ENCODE data around the gene ZNF100. TPM values are rescaled to one million over a fixed set of nuclear protein-coding genes. Genes with fewer than 3 reads are reported as not detected.
"Not testable (repeated sequence)": the region's sequence is repeated elsewhere in the genome, so short reads cannot be mapped to it uniquely, and the experiment has no call there.

ZNF100 gene
- 6.3 TPM for total RNA-seq
- long read RNA-seq, full-length matches to known transcripts: 1 of 4 reads
- long read RNA-seq, partial matches to known transcripts: 0 of 4 reads
- long read RNA-seq, other reads (novel, unspliced or antisense): 3 of 4 reads

DNA sequence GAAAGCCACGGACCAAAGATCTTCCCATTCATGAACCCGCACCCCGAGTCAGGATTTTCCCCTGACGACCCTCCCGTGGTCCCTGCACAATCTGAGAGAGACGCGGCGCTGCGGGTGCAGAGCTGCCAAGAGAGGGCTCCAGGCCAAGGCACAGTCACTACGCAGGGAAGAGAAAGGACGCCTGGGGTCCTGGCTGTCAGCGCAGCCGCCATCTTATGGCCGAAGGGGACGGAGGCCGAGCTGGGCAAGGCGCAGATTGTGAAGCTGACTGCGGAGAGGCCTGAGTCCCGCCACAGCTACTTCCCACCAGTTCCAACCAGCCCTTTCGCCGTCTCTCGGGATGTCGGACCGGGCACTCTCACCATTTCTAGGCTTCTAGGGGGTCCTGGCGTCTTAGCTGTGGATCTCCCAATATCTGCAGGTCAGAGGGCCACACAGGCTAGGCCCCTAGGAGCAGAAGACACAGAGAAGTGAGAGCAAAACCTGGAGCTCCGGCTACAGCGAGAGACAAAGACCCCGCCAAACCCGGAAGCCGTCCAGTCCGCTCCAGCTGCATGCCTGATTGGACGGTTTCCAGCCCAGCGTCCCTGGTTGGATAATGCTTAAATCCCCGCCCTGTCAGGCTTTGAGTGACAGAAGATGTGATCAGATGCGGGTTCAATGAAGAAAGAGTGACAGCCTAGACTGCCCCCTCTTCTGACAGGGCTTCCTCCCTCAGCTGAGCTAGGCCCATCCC lies at the start of gene ZNF100:
Gene ZNF100 (minus strand): TSS at position 515 of the 736 bp plus-strand sequence. CDS start 150 bp downstream, at position 365.
- intact Hi-C loops (cut with micrococcal nuclease): loop anchor here (5.0 kb wide), 1 partner anchor 70 kb away; the partner anchor contains the start of gene ZNF43
- peak; percentile 99 for ATAC-seq
- peak; percentile 95 for DNase-seq

DNA sequence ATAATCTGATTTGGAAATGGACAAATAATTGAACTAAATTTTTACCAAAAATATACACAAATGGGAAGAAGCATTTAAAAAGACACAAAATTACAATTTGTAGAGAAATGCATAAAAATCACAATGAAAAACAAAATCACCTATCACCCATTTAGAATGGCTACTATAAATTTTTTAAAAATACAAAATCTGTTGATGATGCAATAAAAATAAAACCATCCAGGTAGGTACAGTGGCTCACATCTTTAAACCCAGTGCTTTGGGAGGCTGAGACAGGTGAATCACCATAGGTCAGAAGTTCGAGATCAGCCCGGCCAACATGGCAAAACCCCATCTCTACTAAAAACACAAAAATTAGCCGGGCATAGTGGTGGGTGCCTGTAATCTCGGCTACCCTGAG lies 45.1 kb upstream of the ZNF100 start:
- DNase-seq (no peak), ATAC-seq (no peak)
- intact Hi-C loops (cut with micrococcal nuclease): no loop called here

DNA sequence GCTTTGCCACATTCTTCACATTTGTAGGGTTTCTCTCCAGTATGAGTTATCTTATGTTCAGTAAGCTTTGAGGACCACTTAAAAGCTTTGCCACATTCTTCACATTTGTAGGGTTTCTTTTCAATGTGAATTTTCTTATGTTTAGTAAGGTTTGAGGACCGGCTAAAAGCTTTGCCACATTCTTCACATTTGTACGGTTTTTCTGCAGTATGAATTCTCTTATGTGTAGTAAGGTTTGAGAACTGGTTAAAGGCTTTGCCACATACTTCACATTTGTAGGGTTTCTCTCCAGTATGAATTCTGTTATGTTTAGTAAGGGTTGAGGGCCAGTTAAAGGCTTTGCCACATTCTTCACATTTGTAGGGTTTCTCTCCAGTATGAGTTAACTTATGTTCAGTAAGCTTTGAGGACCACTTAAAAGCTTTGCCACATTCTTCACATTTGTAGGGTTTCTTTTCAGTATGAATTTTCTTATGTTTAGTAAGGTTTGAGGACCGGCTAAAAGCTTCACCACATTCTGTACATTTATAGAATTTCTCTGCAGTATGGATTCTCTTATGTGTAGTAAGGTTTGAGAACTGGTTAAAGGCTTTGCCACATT lies 41.1 kb upstream of the ZNF100 start:
- DNase-seq; intact Hi-C loops (cut with micrococcal nuclease); ATAC-seq: not testable (repeated sequence)

DNA sequence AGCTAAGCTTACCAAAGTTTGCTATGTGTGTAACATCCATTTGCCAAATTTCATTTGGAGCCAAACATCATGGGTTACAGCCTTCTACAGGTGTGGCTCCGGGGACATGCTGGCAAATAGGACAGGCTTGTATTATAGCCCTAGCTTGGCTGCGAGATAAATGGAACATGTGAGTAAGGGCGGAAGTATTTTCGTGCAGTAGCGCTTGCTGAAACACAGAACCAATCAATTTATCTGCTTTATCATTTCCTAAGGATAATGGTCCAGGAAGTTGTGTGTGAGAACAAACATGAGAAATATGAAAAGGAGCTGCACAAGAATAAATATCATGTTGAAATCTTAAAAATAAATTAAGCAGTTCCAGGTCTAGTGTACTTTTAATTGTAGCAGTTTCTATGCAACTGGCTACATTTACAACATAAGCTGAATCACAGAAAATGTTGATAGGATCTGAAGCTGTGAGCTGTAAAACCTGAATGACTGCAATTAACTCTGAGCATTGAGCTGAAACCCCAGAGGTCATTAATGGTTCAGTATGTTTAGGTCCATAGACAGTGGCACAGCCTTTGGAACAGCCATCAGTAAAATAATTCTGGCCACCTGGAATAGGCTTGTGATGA lies 22.2 kb upstream of the ZNF100 start:
- DNase-seq (no peak), ATAC-seq (no peak)
- intact Hi-C loops (cut with micrococcal nuclease): no loop called here

DNA sequence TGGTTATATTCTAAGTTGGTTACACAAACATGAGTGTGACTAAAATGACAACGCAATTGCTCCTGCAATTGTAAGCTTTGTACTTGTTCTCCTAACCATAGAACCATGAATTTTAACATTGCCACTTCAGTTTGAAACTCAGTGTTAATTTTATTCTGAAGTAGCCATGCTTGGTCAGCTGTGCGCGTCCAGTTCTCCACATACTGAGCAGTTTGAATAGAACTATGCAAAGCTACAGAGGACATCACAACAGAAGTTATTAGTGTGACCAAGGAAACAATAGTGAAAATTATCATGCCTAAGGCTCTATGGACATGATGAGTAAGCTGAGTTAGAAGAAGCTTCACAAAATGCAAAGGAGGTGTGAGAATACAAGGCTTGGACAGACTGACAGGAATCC lies 19.6 kb upstream of the ZNF100 start:
- ATAC-seq (no peak), DNase-seq (no peak)
- intact Hi-C loops (cut with micrococcal nuclease): no loop called here

DNA sequence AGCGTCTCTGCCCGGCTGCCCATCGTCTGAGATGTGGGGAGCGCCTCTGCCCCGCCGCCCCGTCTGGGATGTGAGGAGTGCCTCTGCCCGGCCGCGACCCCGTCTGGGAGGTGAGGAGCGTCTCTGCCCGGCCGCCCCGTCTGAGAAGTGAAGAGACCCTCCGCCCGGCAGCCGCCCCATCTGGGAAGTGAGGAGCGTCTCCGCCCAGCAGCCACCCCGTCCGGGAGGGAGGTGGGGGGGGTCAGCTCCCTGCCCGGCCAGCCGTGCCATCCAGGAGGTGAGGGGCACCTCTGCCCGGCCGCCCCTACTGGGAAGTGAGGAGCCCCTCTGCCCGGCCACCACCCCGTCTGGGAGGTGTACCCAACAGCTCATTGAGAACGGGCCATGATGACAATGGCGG lies 8.4 kb upstream of the ZNF100 start:
- DNase-seq; ATAC-seq; intact Hi-C loops (cut with micrococcal nuclease): not testable (repeated sequence)

DNA sequence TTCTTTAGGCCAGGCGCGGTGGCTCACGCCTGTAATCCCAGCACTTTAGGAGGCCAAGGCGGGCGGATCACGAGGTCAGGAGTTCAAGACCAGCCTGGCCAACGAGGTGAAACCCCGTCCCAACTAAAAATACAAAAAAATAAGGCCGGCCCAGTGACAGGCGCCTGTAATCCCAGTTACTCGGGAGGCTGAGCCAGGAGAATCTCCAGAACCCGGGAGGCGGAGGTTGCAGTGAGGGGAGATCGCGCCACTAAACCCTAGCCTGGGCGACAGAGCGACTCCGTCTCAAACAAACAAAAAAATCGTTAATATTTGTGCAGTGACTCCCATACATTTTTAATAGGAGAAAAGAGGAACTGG lies 694 bp downstream of the ZNF100 start:
- peak; percentile 30 for DNase-seq
- intact Hi-C loops (cut with micrococcal nuclease): loop anchor here (5.0 kb wide), 1 partner anchor 71 kb away; the partner anchor contains the start of gene ZNF43
- ATAC-seq: peak; percentile 17

DNA sequence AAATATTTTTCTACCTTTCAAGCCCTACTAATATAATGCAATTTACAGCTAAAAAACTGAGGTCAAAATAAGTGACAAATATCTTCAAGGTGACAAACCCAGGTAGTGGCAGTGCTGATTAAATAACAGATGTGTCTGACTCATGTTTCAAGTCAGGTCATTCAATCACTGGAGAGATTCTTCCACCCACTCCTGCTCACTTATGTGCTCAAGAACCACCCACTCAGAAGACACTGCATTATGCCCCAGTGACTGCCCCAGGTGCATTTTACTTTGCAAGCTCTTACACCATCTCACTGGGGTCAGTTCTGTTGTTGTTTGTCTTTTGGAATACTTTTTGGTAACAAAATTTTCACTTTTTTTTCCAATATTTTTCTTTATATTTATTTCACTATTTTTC lies 2.2 kb downstream of the ZNF100 start:
- intact Hi-C loops (cut with micrococcal nuclease): loop anchor here (5.0 kb wide), 1 partner anchor 72 kb away; the partner anchor contains the start of gene ZNF43
- ATAC-seq: no peak
- DNase-seq: no peak

DNA sequence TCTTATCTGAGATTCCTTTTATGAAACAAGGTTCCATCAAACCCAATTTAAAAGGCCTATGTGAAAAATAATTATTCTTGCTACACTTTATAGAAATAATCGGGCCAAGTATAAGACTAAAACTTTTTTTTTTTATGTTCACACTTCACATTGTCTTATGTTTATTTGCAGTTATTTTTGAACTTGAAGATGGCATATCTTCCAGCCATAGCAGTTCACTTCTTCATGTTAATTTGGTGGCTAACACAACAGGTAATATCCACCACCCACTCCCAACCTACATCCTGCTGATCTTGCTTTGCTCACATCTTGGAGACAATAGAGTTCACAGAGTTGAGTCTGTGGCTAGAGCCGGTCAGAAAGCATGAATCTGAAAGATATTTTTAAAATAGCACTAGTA lies 5.8 kb downstream of the ZNF100 start:
- DNase-seq; intact Hi-C loops (cut with micrococcal nuclease): not testable (repeated sequence)

DNA sequence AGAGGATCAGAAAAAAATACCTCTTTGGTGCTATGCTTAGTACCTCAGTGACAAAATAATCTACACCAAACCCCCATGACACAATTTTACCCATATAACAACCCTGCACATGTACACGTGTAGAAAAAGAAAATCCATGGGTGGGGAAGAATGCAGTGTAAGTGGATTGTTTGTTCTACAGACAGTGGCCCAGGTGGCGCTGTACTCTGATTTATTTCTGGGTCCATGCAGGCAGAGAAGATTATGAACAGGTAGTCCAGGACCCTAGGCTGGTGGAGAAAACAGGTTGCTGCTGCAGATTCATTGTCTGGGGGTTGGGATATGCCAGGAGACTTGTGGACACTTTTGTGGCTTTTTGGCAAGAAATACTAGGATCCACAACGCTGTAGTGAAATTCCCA lies 9.1 kb downstream of the ZNF100 start:
- DNase-seq (no peak), ATAC-seq (no peak)
- intact Hi-C loops (cut with micrococcal nuclease): no loop called here

More for the DNA sequence above, 5.8 kb downstream of the ZNF100 start:
- ATAC-seq: not testable (repeated sequence)

DNA sequence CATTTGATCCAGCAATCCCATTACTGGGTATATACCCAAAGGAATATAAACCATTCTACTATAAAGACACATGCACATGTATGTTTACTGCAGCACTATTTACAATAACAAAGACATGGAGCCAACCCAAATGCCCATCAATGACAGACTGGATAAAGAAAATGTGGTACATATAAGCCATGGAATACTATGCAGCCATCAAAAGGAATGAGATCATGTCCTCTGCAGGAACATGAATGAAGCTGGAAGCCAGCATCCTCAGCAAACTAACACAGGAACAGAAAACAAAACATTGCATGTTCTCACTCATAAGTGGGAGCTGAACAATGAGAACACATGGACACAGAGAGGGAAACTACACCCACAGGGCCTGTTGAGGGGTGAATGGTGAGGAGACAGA lies 11.8 kb downstream of the ZNF100 start:
- intact Hi-C loops (cut with micrococcal nuclease); DNase-seq; ATAC-seq: not testable (repeated sequence)

DNA sequence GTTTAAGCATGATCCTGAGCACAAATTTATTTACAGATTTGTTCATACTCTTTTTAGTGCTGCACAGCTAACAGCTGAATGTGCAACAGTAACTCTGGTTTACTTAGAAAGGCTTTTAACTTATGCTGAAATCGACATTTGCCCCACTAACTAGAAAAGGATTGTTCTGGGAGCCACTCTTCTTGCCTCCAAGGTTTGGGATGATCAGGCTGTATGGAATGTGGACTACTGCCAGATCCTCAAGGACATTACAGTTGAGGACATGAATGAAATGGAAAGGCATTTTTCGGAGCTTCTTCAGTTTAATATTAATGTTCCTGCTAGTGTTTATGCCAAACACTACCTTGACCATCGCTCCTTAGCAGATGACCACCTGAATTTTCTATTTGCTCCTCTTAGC lies 16.0 kb downstream of the ZNF100 start:
- intact Hi-C loops (cut with micrococcal nuclease): no loop called here
- ATAC-seq: peak; percentile 31
- no peak for DNase-seq

DNA sequence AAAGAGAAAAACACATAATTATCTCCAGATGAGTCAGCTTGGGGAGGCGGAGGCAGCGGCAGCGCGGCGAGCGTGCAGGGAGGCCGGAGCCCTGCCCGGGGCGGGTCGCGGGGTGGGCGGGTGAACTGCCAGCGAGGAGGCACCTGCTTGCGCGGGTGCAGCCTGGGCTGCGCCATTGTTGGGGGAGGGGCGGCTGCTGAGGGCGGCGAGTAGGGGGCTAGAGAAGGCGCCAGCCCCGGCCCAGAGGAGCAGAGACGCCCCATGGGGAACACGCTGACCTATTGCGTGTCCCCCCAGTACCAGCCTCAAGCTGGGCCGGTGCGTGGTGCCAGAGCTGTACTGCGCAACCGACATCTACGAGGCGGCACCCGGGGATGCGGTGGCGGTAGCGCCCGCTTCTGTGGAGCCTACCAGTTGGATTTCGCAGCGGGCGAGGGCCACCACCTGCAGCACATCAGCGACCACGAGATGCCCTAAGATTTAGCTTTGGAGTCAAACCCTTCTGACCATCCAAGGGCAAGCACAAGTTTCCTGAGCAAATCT lies 16.7 kb downstream of the ZNF100 start:
- DNase-seq (no peak), ATAC-seq (no peak)
- intact Hi-C loops (cut with micrococcal nuclease): no loop called here

DNA sequence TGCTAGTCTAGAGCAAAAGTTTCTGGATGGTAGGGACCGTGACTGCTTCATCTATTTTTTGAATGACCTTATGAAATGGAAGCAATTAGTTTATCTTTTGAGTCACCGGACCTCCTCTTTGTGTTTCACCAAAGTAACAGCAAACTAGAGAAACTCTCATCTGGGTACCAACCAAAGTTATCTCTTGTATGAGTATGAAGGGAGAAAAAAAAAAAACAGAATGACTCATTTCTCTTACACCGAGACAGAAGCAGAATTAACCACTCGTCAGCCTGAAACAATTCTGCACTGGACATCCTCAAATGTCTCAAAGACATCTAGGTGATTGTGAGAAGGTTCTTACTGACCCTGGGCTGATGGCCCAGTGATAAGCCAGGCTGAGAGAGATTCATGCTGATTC lies 18.3 kb downstream of the ZNF100 start:
- ATAC-seq: no peak
- DNase-seq: no peak
- intact Hi-C loops (cut with micrococcal nuclease): no loop called here

DNA sequence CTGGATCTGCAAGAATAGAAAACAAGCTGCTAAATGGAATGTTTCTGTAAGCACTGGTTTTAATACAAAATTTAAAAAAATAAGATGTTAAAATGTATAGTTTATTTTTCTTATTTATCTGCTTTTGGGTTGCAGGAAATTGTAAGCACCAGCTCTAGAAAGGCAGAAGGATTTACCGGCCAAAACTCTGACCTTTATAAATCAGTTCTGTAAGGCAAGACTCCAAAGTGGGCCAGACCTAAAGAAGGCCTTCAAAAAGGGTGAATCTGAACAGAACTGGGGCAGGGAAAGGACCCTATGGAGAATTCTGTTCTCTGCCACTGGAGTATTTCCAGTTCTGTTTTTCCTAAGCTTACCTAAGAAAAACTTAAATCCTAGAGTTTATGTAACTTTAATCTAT lies 19.3 kb downstream of the ZNF100 start:
- ATAC-seq (peak; percentile 54), DNase-seq (no peak)
- intact Hi-C loops (cut with micrococcal nuclease): no loop called here

DNA sequence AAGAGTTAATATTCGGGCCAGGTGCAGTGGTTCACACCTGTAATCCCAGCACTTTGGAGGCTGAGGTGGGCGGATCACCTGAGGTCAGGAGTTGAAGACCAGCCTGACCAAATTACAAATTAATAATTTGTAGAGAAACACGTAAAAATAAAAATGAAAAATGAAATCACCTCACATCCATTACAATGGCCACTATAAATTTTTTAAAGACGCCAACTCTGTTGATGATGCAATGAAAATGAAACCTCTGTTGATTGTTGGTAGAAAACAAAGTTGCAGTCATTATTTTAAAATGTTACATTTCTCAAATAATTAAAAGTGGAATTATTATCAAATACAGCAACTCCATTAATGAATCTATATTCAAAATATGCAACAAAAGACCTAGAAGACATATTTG lies 26.8 kb downstream of the ZNF100 start:
- no peak for DNase-seq
- intact Hi-C loops (cut with micrococcal nuclease): no loop called here
- ATAC-seq: no peak

DNA sequence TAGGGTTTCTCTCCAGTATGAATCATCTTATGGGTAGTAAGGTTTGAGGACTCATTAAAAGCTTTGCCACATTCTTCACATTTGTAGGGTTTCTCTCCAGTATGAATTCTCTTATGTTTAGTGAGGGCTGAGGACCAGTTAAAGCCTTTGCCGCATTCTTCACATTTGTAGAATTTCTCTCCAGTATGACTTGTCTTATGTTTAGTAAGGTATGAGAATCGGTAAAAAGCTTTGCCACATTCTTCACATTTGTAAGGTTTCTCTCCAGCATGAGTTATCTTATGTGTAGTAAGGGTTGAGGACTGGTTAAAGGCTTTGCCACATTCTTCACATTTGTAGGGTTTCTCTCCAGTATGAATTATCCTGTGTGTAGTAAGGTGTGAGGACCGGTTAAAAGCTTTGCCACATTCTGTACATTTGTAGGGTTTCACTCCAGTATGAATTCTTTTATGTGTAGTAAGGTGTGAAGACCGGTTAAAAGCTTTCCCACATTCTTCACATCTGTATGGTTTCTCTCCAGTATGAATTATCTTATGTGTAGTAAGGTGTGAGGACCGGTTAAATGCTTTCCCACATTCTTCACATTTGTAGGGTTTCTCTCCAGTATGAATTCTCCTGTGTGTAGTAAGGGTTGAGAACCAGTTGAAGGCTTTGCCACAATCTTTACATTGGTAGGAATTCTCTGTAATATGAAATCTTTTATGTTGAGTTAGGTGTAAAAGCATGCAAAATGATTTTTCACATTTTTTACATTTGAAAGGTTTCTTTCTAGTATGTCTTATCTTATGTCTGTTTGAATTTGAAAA lies 40.2 kb downstream of the ZNF100 start:
- DNase-seq; intact Hi-C loops (cut with micrococcal nuclease); ATAC-seq: not testable (repeated sequence)

DNA sequence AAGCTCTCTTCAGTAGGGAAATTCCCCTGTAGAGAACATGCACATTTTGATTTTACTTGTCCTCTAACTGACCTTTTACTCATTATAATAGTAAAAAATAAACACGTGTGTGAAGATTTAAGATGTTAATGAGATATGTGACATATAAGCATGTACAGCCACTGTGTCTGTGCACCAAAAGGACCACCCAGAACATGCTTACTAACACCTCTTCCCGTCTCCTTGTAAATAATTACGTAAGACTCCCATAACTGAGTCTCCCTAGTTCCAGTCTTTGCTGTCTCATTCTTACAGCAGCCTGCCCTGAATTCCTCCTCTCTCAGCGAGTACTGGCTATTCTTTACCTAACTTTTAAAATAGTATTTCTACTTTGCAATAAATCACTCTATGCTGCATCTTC lies 53.6 kb downstream of the ZNF100 start:
- ATAC-seq: no peak
- intact Hi-C loops (cut with micrococcal nuclease): no loop called here
- DNase-seq: no peak

DNA sequence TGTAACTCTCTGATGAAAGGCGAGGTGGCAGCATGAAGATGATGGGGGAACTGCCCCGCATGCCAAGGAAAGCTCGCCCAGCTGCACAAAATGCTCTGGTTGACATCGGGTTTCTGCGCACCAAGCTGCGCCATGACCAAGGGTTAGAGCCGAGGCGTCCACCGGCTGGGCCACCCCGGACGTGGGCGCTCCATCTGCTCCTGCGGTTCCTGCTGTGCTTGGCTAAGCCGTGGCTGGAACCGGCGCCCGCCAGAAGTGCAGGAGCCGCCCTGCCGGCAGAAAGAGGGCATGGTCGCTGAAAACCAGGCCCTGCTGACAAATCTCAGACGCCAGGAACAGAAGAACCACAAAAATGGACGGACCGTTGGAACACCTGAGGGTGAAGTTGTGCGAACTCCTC lies 57.9 kb downstream of the ZNF100 start:
- DNase-seq (no peak), ATAC-seq (no peak)
- intact Hi-C loops (cut with micrococcal nuclease): no loop called here

Measured in left ventricle myocardium superior (tissue), 1 donor.